Limb (tissue), 2 donors: ENCODE data around the gene OR13D1.
"Not testable (repeated sequence)": the region's sequence is repeated elsewhere in the genome, so short reads cannot be mapped to it uniquely, and the experiment has no call there.

ENCODE experiments used
- DNase-seq, 2 donors: peaks; one replicate each; pipeline ENCODE4 v3.0.0-alpha.2; 2016; ENCODE audit errors: extremely low spot score in 2 of 2

The OR13D1 gene, protein sequence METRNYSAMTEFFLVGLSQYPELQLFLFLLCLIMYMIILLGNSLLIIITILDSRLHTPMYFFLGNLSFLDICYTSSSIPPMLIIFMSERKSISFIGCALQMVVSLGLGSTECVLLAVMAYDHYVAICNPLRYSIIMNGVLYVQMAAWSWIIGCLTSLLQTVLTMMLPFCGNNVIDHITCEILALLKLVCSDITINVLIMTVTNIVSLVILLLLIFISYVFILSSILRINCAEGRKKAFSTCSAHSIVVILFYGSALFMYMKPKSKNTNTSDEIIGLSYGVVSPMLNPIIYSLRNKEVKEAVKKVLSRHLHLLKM

GRCh38 chr9:104694218-104694617, at the start of gene OR13D1:
Gene OR13D1, plus strand, starts transcription at chr9:104694518. Its CDS starts 0 bp downstream, at chr9:104694518.
- DNase-seq: no peak

GRCh38 chr9:104658496-104659195, 35.7 kb upstream of the OR13D1 start:
- DNase-seq: no peak

- DNase-seq: no peak
These were observed 18.7 kb upstream of the OR13D1 start for GRCh38 chr9:104675611-104676010.

DNA sequence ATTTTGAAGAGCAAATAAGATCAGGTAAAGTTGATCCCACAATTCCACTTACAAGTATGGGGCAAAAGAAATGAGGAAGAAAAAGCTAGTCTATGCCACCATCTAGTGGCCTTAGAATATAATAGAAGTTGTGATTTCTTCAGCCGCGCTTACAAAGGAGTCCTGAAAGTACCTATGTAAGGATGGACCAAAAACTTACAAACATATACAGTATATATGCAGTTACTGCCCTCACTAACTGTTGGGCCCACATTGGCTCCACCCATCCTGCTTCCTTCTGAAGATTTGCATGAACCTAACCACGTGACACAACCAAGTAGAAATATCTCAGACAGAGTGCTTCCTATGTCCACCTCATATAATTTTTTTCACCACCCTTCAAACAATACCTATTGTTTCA, 11.7 kb upstream of the OR13D1 start:
- DNase-seq: peak in 1 of 2 donors; percentile 66

DNA sequence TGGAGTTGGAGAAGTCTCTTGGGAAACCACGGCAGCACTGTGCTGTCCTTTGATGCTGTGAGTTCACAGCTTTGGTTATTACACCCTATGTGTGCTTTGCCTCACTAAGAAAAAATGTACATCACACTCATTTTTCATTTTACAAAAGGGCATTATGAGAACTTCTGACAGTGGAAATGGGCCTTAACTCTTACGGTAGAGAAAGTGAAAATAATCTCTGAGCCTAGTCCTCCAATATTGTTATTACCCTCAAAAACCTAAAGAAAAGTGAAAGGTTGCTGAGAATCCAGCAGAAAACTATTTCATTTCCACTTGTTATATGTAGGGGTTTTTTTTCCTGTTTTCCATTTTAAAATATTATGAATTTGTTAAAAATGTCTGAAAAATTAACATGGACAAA, 8.2 kb upstream of the OR13D1 start:
- DNase-seq: no peak

DNA sequence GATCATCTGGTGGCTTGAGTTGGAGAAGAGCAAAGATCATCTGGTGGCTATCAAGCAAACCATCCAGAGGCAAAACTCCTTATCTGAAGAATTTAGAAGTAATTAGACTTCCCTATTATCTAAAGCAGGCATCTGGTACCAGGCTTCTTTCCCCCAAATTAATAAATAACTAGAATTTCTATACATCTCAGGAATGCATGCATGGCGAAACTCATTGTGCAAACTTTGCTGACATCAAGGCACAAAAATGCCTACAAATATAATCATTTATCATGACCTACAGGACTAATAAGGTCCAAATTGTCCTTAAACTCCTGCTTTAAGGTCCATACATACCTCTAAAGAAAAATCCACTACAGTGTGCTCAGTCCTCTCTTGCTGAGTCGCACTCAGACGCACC, 6.0 kb downstream of the OR13D1 start:
- no peak for DNase-seq

DNA sequence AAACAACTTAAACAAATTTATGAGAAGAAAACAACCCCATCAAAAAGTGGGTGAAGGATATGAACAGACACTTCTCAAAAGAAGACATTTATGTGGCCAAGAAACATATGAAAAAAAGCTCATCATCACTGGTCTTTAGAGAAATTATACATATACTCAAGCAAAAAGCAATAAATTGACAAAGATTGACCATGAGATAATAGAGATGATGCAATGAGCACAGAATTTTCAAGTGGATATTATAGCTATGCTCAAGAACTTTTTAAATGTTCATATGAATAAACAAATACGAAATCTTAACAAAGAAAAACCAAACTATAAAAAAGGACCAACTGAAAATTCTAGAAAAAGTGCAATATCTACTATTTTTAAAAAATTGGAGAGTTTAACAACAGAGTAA, 14.4 kb downstream of the OR13D1 start:
- not testable (repeated sequence) for DNase-seq

- DNase-seq: no peak
These were observed 17.3 kb downstream of the OR13D1 start for GRCh38 chr9:104711604-104712003.

DNA sequence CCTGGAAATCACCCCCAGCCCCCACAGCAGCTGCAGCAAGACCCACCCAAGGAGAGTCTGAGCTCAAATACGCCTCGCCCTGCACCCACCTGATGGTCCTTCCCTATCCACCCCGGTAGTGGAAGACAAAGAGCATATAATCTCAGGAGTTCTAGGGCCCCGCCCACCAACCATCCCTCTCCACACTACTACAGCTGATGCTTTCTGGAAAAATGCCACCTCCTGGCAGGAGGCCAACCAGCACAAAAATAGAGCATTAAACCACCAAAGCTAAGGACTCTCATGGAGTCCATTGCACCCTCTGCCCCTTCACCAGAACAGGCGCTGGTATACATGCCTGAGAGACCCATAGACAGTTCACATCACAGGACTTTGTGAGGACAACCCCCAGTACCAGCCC, 30.7 kb downstream of the OR13D1 start:
- peak in 1 of 2 donors; percentile 28 for DNase-seq

- DNase-seq: no peak
These were observed 44.1 kb downstream of the OR13D1 start for GRCh38 chr9:104738452-104738851.

GRCh38 chr9:104740621-104741020, 46.3 kb downstream of the OR13D1 start:
- DNase-seq: no peak

- peak; percentile 36 to 78 for DNase-seq
These were observed 49.2 kb downstream of the OR13D1 start for GRCh38 chr9:104743376-104743985.
